ENCODE measurements around the gene CHRNA5. TPM values are rescaled to one million over a fixed set of nuclear protein-coding genes. Genes with fewer than 3 reads are reported as not detected.
A peak's percentile ranks its signal among the peaks of the same experiment; 100 is the strongest.
"Not testable (repeated sequence)": the region's sequence is repeated elsewhere in the genome, so short reads cannot be mapped to it uniquely, and the experiment has no call there.

Gene CHRNA5
- total RNA-seq, 2 donors from 2014 or later = 1.9 to 2.0 TPM

DNA sequence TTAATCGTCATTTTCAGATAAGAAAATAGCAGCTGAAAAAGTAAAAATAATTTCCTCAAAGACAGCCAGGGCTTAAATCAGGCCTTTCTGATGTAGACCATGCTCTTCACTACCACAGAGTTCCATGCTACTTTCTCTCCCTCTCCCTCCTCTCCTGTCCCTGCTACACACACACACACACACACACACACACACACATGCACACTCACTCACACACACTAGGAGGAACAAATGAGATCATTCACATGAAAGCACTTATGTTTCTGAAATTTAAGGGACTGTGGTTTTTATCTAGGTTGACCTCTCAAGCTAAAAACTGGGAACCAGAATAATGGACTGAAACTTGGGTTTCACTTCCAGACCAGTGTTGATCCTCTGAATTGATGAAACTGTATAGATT is 29.2 kb upstream of the CHRNA5 start:
- TF ChIP-seq, protein P1, sequence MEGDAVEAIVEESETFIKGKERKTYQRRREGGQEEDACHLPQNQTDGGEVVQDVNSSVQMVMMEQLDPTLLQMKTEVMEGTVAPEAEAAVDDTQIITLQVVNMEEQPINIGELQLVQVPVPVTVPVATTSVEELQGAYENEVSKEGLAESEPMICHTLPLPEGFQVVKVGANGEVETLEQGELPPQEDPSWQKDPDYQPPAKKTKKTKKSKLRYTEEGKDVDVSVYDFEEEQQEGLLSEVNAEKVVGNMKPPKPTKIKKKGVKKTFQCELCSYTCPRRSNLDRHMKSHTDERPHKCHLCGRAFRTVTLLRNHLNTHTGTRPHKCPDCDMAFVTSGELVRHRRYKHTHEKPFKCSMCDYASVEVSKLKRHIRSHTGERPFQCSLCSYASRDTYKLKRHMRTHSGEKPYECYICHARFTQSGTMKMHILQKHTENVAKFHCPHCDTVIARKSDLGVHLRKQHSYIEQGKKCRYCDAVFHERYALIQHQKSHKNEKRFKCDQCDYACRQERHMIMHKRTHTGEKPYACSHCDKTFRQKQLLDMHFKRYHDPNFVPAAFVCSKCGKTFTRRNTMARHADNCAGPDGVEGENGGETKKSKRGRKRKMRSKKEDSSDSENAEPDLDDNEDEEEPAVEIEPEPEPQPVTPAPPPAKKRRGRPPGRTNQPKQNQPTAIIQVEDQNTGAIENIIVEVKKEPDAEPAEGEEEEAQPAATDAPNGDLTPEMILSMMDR (IDR thresholded peaks at IDR 0.05) = no peak
- no peak for TF ChIP-seq POLR2A (IDR thresholded peaks at IDR 0.05)
- 97% methylated on average over 1 of the region's 1 CpG for WGBS
- DNase-seq (ENCODE audit: low spot score) = no peak

DNA sequence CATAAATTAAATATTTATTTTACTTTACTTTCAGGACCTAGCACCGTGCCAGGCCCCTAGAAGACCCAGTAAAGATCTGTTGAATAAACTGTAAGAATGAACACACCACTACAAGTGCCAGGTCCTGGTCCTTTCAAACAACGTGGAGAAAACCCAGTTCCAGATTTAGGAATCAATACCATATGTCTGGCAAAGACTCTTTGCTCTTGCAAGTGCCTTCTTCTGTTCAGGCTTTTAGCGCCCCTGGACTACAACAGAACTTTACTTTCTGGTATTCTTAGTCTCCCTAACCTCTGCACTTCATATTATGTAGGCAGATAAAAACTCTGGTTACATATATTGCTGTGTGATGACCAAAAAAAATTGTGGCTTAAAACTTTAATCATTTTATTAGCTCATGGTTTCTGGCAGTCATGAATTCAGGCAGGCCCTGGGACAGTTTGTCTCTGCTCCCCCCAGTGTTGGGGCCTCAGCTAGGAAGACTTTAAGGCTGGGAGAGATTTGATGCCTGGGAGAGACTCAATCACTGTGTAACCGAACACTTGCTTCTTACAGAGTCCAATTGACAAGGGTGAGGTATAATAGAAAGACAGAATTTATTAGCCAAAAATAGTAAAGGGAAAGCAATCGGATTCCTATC is 27.9 kb upstream of the CHRNA5 start:
- DNase-seq (ENCODE audit: low spot score) = no peak
- TF ChIP-seq, protein P1 (IDR thresholded peaks at IDR 0.05) = no peak
- no peak for TF ChIP-seq POLR2AphosphoS5 (IDR thresholded peaks at IDR 0.05)
- TF ChIP-seq POLR2A (IDR thresholded peaks at IDR 0.05) = no peak
- Histone ChIP-seq H3K27ac (no peak overlapping the region), H3K4me1 (replicated peaks) (no peaks in the 10 kb centered on the region), H3K9me3 (no peaks in the 10 kb centered on the region), H3K36me3 (no peaks in the 10 kb centered on the region), H3K4me3 (no peak overlapping the region), H3K27me3 (replicated peaks; ENCODE audit: insufficient read depth) (no peaks in the 10 kb centered on the region)
- 79% methylated on average over 5 of the region's 5 CpGs for WGBS
- intact Hi-C loops (cut with DNase I) = no loop called here

More for the DNA sequence above, 29.2 kb upstream of the CHRNA5 start:
- no peak overlapping the region for H3K4me3 ChIP-seq
- H3K27me3 ChIP-seq (replicated peaks; ENCODE audit: insufficient read depth) = no peaks in the 10 kb centered on the region
- H3K4me1 ChIP-seq (replicated peaks) = no peaks in the 10 kb centered on the region
- intact Hi-C loops (cut with DNase I) = no loop called here
- no peaks in the 10 kb centered on the region for H3K36me3 ChIP-seq
- no peak overlapping the region for H3K27ac ChIP-seq
- no peaks in the 10 kb centered on the region for H3K9me3 ChIP-seq

DNA sequence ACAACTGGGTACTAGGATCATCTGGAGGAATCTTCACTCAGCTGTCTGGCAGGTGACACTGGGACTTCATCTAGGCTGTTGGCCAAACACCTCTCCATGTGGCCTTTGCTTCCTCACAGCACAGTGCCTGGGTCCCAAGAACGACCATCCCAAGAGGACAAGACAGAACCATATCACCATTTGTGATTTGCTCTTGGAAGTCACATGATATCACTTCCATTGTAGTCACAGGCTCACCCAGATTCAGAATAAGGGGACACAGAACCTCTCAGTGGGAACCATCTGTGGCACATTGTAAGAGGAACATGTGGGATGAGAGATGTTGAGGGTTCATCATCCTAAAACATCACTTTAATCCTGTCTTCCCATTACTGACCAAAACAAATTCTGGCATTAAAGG is 27.0 kb upstream of the CHRNA5 start:
- no peaks in the 10 kb centered on the region for H3K4me1 ChIP-seq (replicated peaks)
- H3K36me3 ChIP-seq = no peaks in the 10 kb centered on the region
- intact Hi-C loops (cut with DNase I) = no loop called here
- TF ChIP-seq POLR2A (IDR thresholded peaks at IDR 0.05) (no peak), POLR2AphosphoS5 (IDR thresholded peaks at IDR 0.05) (no peak)
- TF ChIP-seq, protein P1 (IDR thresholded peaks at IDR 0.05) = no peak
- 86% methylated on average over 1 of the region's 1 CpG for WGBS
- H3K27me3 ChIP-seq (replicated peaks; ENCODE audit: insufficient read depth) = no peaks in the 10 kb centered on the region
- H3K9me3 ChIP-seq = no peaks in the 10 kb centered on the region
- no peak overlapping the region for H3K27ac ChIP-seq
- H3K4me3 ChIP-seq = no peak overlapping the region
- no peak for DNase-seq (ENCODE audit: low spot score)

DNA sequence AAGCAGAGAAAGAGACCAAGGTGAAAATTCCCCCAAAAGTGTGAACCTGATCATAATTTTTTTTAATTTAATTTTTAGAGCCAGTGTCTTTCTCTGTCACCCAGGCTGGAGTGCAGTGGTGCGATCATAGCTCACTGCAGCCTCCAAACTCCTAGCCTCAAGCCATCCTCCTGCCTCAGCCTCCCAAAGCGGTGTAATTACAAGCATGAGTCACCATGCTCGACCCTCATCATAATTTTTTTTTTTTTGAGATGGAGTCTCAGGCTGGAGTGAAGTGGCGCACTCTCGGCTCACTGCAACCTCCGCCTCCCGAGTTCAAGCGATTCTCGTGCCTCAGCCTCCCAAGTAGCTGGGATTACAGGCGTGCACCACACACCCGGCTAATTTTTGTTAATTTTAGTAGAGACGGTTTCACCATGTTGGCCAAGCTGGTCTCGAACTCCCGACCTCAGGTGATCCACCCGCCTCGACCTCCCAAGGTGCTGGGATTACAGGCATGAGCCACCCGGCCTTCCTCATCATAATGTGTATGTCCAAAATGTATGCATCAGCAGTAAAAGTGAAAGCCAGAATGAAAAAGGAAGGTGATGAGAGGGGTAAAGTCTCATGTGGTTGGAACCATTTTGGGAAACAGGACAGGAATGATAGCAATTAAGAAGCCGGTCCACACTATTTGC is 25.7 kb upstream of the CHRNA5 start:
- peak overlapping the region; percentile 96 to 97 for H3K27ac ChIP-seq
- 81% methylated on average over 18 of the region's 18 CpGs for WGBS
- not testable (repeated sequence) for H3K9me3 ChIP-seq

DNA sequence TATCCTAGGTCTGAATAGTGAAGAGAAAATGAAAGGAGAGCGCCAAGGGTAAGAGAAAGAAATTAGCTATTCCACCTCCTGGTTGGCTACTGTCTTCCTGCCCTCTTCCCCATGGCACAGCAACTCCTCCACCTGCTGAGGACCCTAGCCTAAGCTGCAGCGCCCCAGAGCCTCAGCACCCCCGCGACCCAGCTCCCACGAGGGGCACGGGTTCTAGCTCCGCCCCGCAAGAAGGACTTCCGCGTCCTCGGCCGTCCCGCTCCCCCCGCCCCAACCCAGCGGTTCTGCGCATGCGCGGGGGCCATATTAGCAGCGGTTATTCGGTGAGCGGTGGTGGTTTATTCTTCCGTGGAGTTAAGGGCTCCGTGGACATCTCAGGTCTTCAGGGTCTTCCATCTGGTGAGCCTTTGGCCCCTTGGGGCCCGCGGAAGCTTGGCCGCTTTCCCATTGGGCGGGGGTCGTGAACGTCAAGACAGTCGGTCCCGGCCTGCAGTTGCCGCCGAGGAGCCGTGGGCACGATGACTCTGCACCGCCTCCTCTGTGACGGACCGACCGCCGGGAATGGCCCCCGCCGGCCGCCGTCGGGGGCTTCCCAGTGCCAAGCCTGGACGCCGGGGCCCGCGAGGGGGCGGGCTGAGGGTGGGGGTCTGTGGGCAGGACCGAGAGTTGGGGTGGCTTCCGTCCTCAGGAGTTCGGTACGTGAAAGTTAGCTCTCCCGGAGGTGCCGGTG is 25.0 kb upstream of the CHRNA5 start, which contains the start of gene PSMA4:
Gene PSMA4 (plus strand): TSS at position 304 of the 730 bp plus-strand sequence. CDS start 1,484 bp downstream, outside the sequence.
- Histone ChIP-seq H3K4me3 (peak within 1 kb of the TSS; percentile 92), H3K4me1 (replicated peaks) (no peaks in the 10 kb centered on the region), H3K27ac (peak within 1 kb of the TSS; percentile 96 to 97), H3K27me3 (replicated peaks; ENCODE audit: insufficient read depth) (no peaks in the 10 kb centered on the region), H3K36me3 (no peaks in the 10 kb centered on the region), H3K9me3 (no peaks in the 10 kb centered on the region)
- TF ChIP-seq, protein P1 (IDR thresholded peaks at IDR 0.05) = peak in 2 of 4 experiments; percentile 21 to 24
- peak; percentile 92 for TF ChIP-seq POLR2AphosphoS5 (IDR thresholded peaks at IDR 0.05)
- peak; percentile 71 for TF ChIP-seq POLR2A (IDR thresholded peaks at IDR 0.05)
- intact Hi-C loops (cut with DNase I) = loop anchor here (5.0 kb wide), 1 partner anchor 33 kb away; the partner anchor contains the start of gene HYKK
- under 1% methylated on average over 55 of the region's 56 CpGs for WGBS
- DNase-seq (ENCODE audit: low spot score) = peak; percentile 90

More for the DNA sequence above, 25.7 kb upstream of the CHRNA5 start:
- intact Hi-C loops (cut with DNase I) = loop anchor here (5.0 kb wide), 1 partner anchor 32 kb away; the partner anchor contains the start of gene HYKK
- DNase-seq (ENCODE audit: low spot score); H3K36me3 ChIP-seq; H3K27me3 ChIP-seq (replicated peaks; ENCODE audit: insufficient read depth); H3K4me1 ChIP-seq (replicated peaks): not testable (repeated sequence)
- peak overlapping the region; percentile 92 for H3K4me3 ChIP-seq
